Stimulated activated CD4-positive, alpha-beta T cell treated with anti-CD3 and anti-CD28 coated beads, Interleukin-4, amount 100 ng/mL, for 48 hours (primary cell): ENCODE data around the gene SYT13.

ENCODE experiments used
- DNase-seq, 2 donors: peaks; one replicate each; pipeline ENCODE4 v3.0.0-alpha.2; 2020; ENCODE audit warnings: low read depth in 2 of 2

The SYT13 gene

GRCh38 chr11:45248501-45249011 is 37.6 kb downstream of the SYT13 start:
- no peak for DNase-seq

DNA sequence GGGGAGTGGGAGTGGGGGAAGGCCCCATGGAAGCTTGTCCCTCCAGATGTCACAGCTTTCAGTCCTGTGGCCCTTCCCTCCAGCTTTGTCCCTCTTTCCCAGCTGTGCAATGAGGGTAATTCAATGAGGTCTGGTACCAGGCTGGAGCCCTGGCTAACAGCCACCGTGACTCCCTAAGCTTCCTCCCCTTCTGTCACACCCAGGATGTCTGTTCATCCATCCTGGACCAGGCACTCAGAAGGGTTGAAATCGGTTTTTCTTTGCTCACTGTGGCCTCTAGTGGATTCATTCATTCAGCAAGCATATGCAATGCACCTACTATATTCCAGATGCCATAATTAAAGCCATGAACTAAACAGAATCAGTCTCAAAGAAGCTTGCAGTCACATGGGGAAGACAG is 38.7 kb downstream of the SYT13 start:
- no peak for DNase-seq

- no peak for DNase-seq
These were observed 39.9 kb downstream of the SYT13 start for GRCh38 chr11:45246241-45246640.

DNA sequence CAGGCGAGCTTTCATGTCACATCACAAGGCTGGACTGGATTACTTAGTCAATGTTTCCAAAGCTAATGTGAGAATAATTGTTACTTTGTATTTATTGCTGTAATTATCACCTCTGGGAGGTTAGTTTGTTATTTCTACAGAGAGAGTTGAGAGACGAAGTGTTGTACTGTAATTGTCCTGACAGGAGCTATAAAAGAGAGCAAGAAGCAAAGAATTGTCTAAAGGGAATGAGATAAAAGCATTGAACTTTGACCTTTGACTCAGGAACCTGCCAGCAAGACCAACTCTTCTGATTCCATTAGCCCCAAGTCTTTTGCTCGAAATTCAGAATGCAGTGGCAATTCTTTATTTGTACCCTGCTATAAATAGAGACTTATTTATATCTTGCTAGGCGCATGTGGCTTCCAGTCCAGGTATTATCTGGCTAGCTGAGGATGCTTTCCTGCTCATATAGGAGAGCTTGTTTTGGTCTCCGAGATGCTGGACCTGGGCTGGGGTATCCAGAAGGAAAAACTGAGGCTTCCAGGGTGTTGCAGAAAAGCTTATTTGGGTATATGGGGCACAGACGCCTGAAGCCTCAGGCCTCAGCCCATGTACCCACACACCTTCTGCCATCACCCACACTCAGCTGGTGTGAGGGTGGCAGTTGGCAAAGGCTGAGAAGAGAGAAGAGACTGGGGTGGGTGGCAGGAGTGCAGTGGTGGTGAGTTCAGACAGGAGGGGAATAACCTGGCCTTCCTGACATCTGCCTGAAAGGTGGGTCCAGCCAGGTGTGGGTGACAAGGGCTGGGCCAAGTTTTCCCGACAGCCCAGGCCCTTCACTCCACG is 40.7 kb downstream of the SYT13 start:
- no peak for DNase-seq

DNA sequence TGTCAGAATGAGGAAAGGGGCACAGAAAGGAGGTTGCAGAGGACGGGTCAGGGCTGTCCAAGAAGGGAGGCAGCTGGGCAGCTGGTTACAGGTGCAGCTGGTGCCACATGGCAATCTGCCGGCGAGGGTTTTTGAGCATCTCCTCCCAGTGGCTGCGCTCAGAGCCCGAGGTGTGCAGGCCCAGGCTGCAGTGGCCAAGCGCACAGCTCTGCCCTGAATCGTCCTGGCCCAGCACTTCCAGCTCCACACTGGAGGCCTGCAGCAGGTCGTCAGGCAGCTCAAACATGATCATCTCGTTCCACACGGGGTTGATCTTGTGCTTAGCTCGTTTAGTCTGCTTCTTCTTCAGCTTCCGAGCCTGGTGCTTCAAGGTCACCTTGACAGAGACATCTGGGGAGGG is 42.2 kb downstream of the SYT13 start:
- no peak for DNase-seq

GRCh38 chr11:45239733-45240132 is 46.4 kb downstream of the SYT13 start:
- no peak for DNase-seq

DNA sequence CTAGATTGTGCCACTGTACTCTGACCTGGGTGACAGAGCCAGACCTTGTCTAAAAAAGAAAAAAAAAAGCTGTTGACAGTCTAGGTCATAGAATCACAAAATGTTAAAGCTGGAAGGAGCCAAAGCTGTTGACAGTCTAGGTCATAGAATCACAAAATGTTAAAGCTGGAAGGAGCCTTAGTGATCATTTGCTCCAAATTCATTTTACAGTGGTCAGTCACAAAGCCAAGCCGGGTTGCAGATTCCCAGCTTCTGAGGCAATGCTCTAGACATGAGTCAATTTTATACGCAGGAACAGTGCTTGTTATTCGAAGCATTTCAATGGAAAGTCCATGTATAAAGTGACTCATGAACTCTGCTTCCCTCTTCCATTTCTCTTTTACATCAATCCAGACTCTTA is 47.4 kb downstream of the SYT13 start:
- DNase-seq = no peak

DNA sequence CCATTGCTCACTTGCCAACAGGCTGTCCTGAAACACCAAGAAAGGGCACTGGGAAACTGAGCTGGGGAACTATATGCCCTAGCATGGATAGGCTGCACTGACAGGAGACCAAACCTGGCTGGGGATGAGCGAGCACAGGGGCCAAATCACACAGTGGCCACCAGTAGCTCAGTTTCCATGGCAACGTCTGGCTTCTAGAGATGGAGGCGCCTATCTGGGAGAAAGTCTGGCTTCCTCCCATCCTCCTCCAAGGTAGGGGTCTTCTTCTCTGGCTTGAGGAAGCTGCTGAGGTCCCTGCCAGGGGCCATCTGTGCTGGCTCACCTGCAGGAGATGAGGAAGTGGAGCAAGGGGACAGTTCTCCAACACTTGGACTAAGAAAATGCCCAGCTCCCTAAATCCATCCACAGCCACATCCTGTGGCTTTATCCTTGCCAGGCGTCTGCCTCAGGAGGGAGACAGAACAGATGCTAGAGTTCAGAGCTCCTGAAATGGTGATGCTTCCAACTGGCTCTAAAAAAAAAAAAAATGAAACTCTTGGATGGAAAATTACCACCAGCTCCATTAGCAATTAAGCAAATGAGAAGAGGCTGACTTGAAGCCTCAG is 48.3 kb downstream of the SYT13 start:
- no peak for DNase-seq

- DNase-seq = no peak
These were observed 51.7 kb downstream of the SYT13 start for GRCh38 chr11:45234306-45235006.

DNA sequence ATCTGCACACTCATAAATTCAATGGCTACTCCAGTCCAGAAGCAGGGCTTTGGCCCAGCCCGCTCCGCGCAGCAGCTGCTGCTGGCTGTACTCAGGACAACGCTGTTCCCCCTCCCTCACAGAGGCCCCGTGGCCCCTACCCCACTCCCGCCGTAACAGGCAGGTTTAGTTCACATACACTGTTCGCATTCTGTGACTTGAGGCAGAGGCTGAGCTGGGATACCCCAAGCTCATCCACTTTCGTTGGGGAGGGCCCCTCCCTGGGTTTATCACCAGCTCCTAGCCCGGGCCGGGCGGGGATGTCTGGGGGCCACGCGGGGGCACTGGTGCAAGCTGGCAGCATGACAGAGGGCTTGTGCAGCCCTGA is 52.4 kb downstream of the SYT13 start:
- DNase-seq = no peak

DNA sequence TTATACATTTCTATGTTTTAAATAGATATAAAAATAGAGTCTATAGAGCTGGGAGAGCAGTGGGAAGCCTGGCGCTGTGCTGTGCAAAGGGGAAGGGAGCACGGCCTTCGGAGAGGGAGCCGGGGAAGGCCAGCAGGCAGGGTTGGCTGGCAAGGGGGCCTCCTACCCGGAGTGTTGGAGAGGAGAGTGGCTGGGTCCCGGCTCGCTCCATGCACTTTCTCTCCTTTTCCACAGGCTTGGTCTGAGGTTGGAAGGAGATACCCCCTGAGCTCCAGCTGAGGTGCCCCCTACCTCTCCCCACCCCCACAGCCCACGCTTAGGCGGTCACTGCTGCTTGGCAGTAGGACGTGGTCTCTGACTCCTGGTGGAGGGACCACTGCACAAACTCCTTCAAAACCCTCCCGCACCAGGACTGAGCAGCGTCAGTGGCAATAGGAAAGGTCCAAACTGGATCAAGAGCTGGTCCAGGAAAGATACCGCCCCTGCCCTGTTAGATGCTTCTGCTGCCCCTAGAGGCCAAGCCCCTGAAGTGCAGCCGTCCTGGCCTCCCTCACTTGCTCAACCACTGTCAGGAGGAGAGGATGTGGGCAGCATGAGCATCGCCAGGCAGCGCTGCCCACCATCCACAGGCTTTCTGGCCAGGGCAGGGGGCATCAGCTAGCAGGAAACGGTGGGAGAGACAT is 52.9 kb downstream of the SYT13 start:
- peak; percentile 62 to 63 for DNase-seq

GRCh38 chr11:45232341-45233080 is 53.6 kb downstream of the SYT13 start:
- no peak for DNase-seq

GRCh38 chr11:45229401-45230020 is 56.6 kb downstream of the SYT13 start:
- DNase-seq = no peak

GRCh38 chr11:45227836-45228235 is 58.3 kb downstream of the SYT13 start:
- DNase-seq = no peak

GRCh38 chr11:45226901-45227300 is 59.2 kb downstream of the SYT13 start:
- DNase-seq = no peak

DNA sequence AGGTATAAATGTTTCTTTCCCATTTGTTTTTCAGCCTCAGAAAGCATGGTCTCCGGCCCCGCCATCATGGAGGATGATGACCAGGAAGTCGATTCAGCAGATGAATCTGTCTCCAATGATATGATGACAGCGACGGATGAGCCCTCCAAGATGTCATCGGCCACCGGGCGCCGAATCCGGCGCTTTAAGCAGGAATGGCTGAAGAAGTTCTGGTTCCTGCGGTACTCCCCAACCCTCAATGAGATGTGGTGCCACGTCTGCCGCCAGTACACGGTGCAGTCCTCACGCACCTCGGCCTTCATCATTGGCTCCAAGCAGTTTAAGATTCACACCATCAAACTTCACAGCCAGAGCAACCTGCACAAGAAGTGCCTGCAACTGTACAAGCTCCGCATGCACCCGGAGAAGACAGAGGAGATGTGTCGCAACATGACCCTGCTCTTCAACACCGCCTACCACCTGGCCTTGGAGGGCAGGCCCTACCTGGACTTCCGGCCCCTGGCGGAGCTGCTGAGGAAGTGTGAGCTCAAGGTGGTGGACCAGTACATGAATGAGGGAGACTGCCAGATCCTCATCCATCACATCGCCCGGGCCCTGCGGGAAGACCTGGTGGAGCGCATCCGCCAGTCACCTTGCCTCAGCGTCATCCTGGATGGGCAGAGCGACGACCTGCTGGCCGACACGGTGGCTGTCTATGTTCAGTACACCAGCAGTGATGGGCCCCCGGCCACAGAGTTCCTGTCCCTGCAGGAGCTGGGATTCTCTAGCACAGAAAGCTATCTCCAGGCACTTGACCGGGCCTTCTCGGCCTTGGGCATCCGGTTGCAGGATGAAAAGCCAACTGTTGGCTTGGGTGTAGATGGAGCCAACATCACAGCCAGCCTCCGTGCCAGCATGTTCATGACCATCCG is 59.9 kb downstream of the SYT13 start:
- no peak for DNase-seq

- no peak for DNase-seq
These were observed 60.9 kb downstream of the SYT13 start for GRCh38 chr11:45225277-45225676.

GRCh38 chr11:45224766-45225165 is 61.4 kb downstream of the SYT13 start:
- no peak for DNase-seq

DNA sequence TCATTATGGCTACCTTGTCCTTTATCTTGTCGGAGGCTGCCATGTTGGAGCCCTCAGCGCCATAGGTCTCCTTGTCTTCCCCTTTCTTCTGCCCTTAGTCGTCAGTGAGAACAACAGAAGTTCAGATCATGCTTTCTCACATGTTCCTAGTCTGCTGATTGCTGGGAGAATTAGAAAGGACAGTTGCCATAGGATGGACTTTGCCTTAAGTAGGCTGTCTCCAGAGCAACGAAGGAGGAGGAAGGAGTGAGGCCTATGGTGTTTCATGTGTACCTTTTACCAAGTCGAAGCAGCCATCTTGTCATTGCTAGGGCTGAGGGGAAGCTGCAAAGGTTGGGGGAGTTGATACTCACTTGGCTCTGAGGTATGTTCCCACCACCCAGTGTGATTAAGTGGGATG is 62.6 kb downstream of the SYT13 start:
- no peak for DNase-seq

DNA sequence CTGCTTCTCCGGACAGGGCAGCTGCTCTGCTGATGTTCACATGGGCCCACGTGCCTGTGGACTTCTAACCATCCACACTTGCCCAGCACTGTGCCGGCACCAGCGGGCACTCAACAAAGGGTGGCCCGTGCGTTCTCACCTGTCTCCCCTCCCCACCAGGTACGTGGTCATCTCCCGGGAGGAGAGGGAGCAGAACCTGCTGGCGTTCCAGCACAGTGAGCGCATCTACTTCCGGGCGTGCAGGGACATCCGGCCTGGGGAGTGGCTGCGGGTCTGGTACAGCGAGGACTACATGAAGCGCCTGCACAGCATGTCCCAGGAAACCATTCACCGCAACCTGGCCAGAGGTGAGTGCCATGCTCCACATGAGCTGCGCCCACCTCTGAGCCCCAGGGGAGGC is 66.7 kb downstream of the SYT13 start:
- DNase-seq = no peak
